ENCODE measurements around the gene ST3GAL4. TPM values are rescaled to one million over a fixed set of nuclear protein-coding genes. Genes with fewer than 3 reads are reported as not detected.

The ST3GAL4 gene
- total RNA-seq, 1 experiment from 2014 or later, result 13.1 TPM

DNA sequence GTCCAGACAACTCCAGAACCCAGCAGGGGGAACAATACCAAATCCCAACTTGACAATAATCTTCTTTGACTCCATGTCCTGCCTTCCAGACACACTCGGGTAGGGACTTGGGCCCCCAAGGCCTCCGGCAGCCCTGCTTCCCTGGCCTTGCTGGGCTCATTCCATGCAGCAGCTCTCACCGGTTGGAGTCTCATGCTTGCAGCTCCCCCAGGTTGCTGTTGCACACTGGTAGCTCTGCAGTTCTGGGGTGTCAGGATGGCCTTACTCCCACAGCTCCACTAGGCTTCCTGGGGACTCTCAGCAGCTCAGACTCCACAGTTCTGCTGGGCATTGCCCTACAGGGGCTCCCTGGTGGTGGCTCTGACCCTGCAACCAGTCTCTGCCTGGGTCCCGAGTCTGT, 42.8 kb downstream of the ST3GAL4 start:
- Histone ChIP-seq H3K4me1 (ENCODE audit: control insufficient read depth in 1 of 2, insufficient read depth in 2 of 2, low read length in 2 of 2) (peaks cover 7 to 10% of the 10 kb centered on the region in 2 experiments), H3K4me2 (ENCODE audit: low read length) (no peak overlapping the region), H3K36me3 (ENCODE audit: control insufficient read depth in 1 of 2, insufficient read depth in 2 of 2, low read length in 2 of 2) (no peaks in the 10 kb centered on the region), H4K20me1 (ENCODE audit: insufficient read depth) (no peaks in the 10 kb centered on the region), H3K27ac (ENCODE audit: low read depth, low read length) (no peak overlapping the region), H3K79me2 (ENCODE audit: insufficient read depth, low read length) (no peaks in the 10 kb centered on the region), H3K9me2 (ENCODE audit: insufficient read depth) (no peaks in the 10 kb centered on the region), H2AFZ (ENCODE audit: low read depth, low read length, poor library complexity, severe bottlenecking) (no peak overlapping the region), H3K27me3 (ENCODE audit: insufficient read depth, low read length) (no peaks in the 10 kb centered on the region), H3K9me3 (ENCODE audit: control insufficient read depth in 1 of 2, insufficient read depth in 1 of 2, low read depth in 1 of 2, low read length in 2 of 2) (no peaks in the 10 kb centered on the region), H3K9ac (ENCODE audit: low read length) (no peak overlapping the region), H3K4me3 (replicated peaks in 1 of 2; ENCODE audit: low read depth in 1 of 2, low read length in 2 of 2) (no peak overlapping the region)
- ATAC-seq, result no peak
- DNase-seq (ENCODE audit: low read depth, low spot score), result no peak
- ChIA-PET POLR2A (no interaction called here), RAD21 (ENCODE audit: low non-redundant PET in 1 of 2, low total read pairs in 2 of 2, uncharacterized antibody in 2 of 2, unreplicated experiment in 2 of 2) (no interaction called here), CTCF (no interaction called here)
- no peak for TF ChIP-seq POLR2A (IDR thresholded peaks at IDR 0.05; ENCODE audit: borderline replicate concordance, extremely low read depth, insufficient read depth, insufficient read length)
- TF ChIP-seq POLR2AphosphoS5 (IDR thresholded peaks at IDR 0.05; ENCODE audit: low read depth, low read length), result no peak
- no peak for TF ChIP-seq TCF7L2 (IDR thresholded peaks at IDR 0.05; ENCODE audit: borderline replicate concordance, extremely low read depth, insufficient read depth, insufficient read length)
- no peak for TF ChIP-seq EZH2 (IDR thresholded peaks at IDR 0.05)
- TF ChIP-seq SIN3A (IDR thresholded peaks at IDR 0.05; ENCODE audit: low read depth), result no peak
- intact Hi-C loops (cut with micrococcal nuclease), result no loop called here
- BruUV-seq (replicated peaks), result no TSS peak

DNA sequence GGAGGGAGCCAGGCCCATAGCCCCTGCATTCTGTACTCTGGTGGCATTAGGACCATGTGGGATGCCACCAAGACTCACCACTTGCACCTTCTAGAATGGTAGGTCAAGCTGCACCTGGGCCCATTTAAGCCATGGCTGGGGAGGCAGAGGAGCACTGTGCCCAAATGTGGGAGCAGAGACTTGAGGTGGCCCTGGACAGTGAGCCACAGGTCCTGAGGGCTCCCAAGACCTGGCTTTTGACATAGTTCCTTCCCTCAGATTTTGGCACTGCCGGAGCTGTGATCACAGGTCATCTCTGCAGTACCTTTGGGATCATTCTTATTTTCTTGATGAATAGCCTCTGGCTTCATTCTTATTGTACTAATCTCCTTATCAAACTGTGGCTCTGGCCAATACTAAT, 43.2 kb downstream of the ST3GAL4 start:
- H3K9me3 ChIP-seq (ENCODE audit: control insufficient read depth in 1 of 2, insufficient read depth in 1 of 2, low read depth in 1 of 2, low read length in 2 of 2), result no peaks in the 10 kb centered on the region
- CTCF ChIA-PET, result no interaction called here
- no peaks in the 10 kb centered on the region for H3K79me2 ChIP-seq (ENCODE audit: insufficient read depth, low read length)
- intact Hi-C loops (cut with micrococcal nuclease), result no loop called here
- peaks cover 9 to 14% of the 10 kb centered on the region in 2 experiments for H3K4me1 ChIP-seq (ENCODE audit: control insufficient read depth in 1 of 2, insufficient read depth in 2 of 2, low read length in 2 of 2)
- H3K27ac ChIP-seq (ENCODE audit: low read depth, low read length), result no peak overlapping the region
- H3K36me3 ChIP-seq (ENCODE audit: control insufficient read depth in 1 of 2, insufficient read depth in 2 of 2, low read length in 2 of 2), result no peaks in the 10 kb centered on the region
- no peak overlapping the region for H3K9ac ChIP-seq (ENCODE audit: low read length)
- RAD21 ChIA-PET (ENCODE audit: low non-redundant PET in 1 of 2, low total read pairs in 2 of 2, uncharacterized antibody in 2 of 2, unreplicated experiment in 2 of 2), result no interaction called here
- no peak for DNase-seq (ENCODE audit: low read depth, low spot score)
- POLR2A ChIA-PET, result no interaction called here
- no peaks in the 10 kb centered on the region for H3K9me2 ChIP-seq (ENCODE audit: insufficient read depth)
- ATAC-seq, result no peak
- H3K27me3 ChIP-seq (ENCODE audit: insufficient read depth, low read length), result no peaks in the 10 kb centered on the region
- no peaks in the 10 kb centered on the region for H4K20me1 ChIP-seq (ENCODE audit: insufficient read depth)
- H3K4me2 ChIP-seq (ENCODE audit: low read length), result no peak overlapping the region
- H2AFZ ChIP-seq (ENCODE audit: low read depth, low read length, poor library complexity, severe bottlenecking), result no peak overlapping the region
- no TSS peak for BruUV-seq (replicated peaks)
- H3K4me3 ChIP-seq (replicated peaks in 1 of 2; ENCODE audit: low read depth in 1 of 2, low read length in 2 of 2), result no peak overlapping the region
- TF ChIP-seq SIN3A (IDR thresholded peaks at IDR 0.05; ENCODE audit: low read depth) (no peak), TCF7L2 (IDR thresholded peaks at IDR 0.05; ENCODE audit: borderline replicate concordance, extremely low read depth, insufficient read depth, insufficient read length) (no peak), CBX3 (IDR thresholded peaks at IDR 0.05; ENCODE audit: low read depth) (no peak), EZH2phosphoT487 (IDR thresholded peaks at IDR 0.05; ENCODE audit: borderline replicate concordance) (no peak), POLR2AphosphoS5 (IDR thresholded peaks at IDR 0.05; ENCODE audit: low read depth, low read length) (no peak), POLR2A (IDR thresholded peaks at IDR 0.05; ENCODE audit: borderline replicate concordance, extremely low read depth, insufficient read depth, insufficient read length) (no peak), ZFX (IDR thresholded peaks at IDR 0.05) (no peak), SP1 (IDR thresholded peaks at IDR 0.05; ENCODE audit: low read depth) (no peak), ZNF274 (IDR thresholded peaks at IDR 0.05; ENCODE audit: low read depth, low read length) (no peak), EGR1 (IDR thresholded peaks at IDR 0.05; ENCODE audit: low read depth) (no peak), RAD21 (IDR thresholded peaks at IDR 0.05; ENCODE audit: low read depth) (no peak), FOSL1 (IDR thresholded peaks at IDR 0.05; ENCODE audit: low read depth) (no peak)
- TF ChIP-seq, protein P1, sequence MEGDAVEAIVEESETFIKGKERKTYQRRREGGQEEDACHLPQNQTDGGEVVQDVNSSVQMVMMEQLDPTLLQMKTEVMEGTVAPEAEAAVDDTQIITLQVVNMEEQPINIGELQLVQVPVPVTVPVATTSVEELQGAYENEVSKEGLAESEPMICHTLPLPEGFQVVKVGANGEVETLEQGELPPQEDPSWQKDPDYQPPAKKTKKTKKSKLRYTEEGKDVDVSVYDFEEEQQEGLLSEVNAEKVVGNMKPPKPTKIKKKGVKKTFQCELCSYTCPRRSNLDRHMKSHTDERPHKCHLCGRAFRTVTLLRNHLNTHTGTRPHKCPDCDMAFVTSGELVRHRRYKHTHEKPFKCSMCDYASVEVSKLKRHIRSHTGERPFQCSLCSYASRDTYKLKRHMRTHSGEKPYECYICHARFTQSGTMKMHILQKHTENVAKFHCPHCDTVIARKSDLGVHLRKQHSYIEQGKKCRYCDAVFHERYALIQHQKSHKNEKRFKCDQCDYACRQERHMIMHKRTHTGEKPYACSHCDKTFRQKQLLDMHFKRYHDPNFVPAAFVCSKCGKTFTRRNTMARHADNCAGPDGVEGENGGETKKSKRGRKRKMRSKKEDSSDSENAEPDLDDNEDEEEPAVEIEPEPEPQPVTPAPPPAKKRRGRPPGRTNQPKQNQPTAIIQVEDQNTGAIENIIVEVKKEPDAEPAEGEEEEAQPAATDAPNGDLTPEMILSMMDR (IDR thresholded peaks at IDR 0.05 in 2 of 3, conservative IDR thresholded peaks at IDR 0.05 in 1 of 3; ENCODE audit: borderline replicate concordance in 1 of 3, insufficient read depth in 1 of 3, low read depth in 2 of 3, low read length in 2 of 3), result no peak
- TF ChIP-seq, protein P2, sequence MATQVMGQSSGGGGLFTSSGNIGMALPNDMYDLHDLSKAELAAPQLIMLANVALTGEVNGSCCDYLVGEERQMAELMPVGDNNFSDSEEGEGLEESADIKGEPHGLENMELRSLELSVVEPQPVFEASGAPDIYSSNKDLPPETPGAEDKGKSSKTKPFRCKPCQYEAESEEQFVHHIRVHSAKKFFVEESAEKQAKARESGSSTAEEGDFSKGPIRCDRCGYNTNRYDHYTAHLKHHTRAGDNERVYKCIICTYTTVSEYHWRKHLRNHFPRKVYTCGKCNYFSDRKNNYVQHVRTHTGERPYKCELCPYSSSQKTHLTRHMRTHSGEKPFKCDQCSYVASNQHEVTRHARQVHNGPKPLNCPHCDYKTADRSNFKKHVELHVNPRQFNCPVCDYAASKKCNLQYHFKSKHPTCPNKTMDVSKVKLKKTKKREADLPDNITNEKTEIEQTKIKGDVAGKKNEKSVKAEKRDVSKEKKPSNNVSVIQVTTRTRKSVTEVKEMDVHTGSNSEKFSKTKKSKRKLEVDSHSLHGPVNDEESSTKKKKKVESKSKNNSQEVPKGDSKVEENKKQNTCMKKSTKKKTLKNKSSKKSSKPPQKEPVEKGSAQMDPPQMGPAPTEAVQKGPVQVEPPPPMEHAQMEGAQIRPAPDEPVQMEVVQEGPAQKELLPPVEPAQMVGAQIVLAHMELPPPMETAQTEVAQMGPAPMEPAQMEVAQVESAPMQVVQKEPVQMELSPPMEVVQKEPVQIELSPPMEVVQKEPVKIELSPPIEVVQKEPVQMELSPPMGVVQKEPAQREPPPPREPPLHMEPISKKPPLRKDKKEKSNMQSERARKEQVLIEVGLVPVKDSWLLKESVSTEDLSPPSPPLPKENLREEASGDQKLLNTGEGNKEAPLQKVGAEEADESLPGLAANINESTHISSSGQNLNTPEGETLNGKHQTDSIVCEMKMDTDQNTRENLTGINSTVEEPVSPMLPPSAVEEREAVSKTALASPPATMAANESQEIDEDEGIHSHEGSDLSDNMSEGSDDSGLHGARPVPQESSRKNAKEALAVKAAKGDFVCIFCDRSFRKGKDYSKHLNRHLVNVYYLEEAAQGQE (IDR thresholded peaks at IDR 0.05; ENCODE audit: low read depth), result no peak
- TF ChIP-seq, protein P3, sequence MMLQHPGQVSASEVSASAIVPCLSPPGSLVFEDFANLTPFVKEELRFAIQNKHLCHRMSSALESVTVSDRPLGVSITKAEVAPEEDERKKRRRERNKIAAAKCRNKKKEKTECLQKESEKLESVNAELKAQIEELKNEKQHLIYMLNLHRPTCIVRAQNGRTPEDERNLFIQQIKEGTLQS (IDR thresholded peaks at IDR 0.05), result no peak

Data from HCT116 (cell line).